ENCODE data around the gene MAP7.

MAP7 gene

GRCh38 chr6:136553166-136553787, 3.1 kb upstream of the MAP7 start:
- H2BK5ac ChIP-seq (ENCODE audit: low read length): no peak overlapping the region
- H3K4me2 ChIP-seq (ENCODE audit: insufficient read depth, low read length, poor library complexity, severe bottlenecking): no peak overlapping the region
- no peak overlapping the region for H3K23ac ChIP-seq (ENCODE audit: low read depth, low read length, poor library complexity)
- H2BK15ac ChIP-seq (ENCODE audit: low read length): no peak overlapping the region
- no peak overlapping the region for H3K18ac ChIP-seq (ENCODE audit: low read length)
- H3K9me3 ChIP-seq (replicated peaks in 1 of 2; ENCODE audit: control insufficient read depth in 2 of 2, insufficient read depth in 1 of 2, low read depth in 1 of 2, low read length in 2 of 2): no peaks in the 10 kb centered on the region
- H2BK12ac ChIP-seq (ENCODE audit: low read length): no peak overlapping the region
- H3K27ac ChIP-seq (replicated peaks; ENCODE audit: low read length): no peak overlapping the region
- no peak overlapping the region for H2AK5ac ChIP-seq (ENCODE audit: low read depth, low read length)
- no peak for DNase-seq (ENCODE audit: low spot score)
- H2BK120ac ChIP-seq (ENCODE audit: low read depth, low read length): no peak overlapping the region
- peaks cover 3 to 65% (median 29%) of the 10 kb centered on the region in 3 experiments for H3K27me3 ChIP-seq (ENCODE audit: control insufficient read depth in 3 of 3, insufficient read depth in 3 of 3, low read depth in 1 of 3, low read length in 3 of 3)
- H4K91ac ChIP-seq (ENCODE audit: low read depth, low read length, poor library complexity): no peak overlapping the region
- H3K4ac ChIP-seq (ENCODE audit: low read length): no peak overlapping the region
- H3K4me1 ChIP-seq (ENCODE audit: control insufficient read depth in 2 of 2, insufficient read depth in 1 of 2, low read depth in 1 of 2, low read length in 2 of 2): peaks cover 4% of the 10 kb centered on the region in 2 donors
- H3K9ac ChIP-seq (ENCODE audit: low read depth, low read length, poor library complexity): no peak overlapping the region
- H3K79me1 ChIP-seq (ENCODE audit: low read depth, low read length): no peaks in the 10 kb centered on the region
- H2AFZ ChIP-seq (ENCODE audit: low read length): no peak overlapping the region
- no peaks in the 10 kb centered on the region for H3K36me3 ChIP-seq (replicated peaks in 1 of 2; ENCODE audit: control insufficient read depth in 2 of 2, insufficient read depth in 2 of 2, low read length in 2 of 2)
- no CpG with 5 or more reads among the region's 5 CpGs for WGBS, 2 donors (ENCODE audit: extremely low coverage in 2 of 2, insufficient read length in 2 of 2, insufficient replicate concordance in 1 of 2)
- no peak overlapping the region for H4K8ac ChIP-seq (ENCODE audit: low read depth, low read length)
- H3K14ac ChIP-seq (ENCODE audit: low read length): no peak overlapping the region
- no peak overlapping the region for H3K4me3 ChIP-seq (ENCODE audit: low read length in 2 of 2)

- no peak overlapping the region for H2BK5ac ChIP-seq (ENCODE audit: low read length)
- H3K9me3 ChIP-seq (replicated peaks in 1 of 2; ENCODE audit: control insufficient read depth in 2 of 2, insufficient read depth in 1 of 2, low read depth in 1 of 2, low read length in 2 of 2): no peaks in the 10 kb centered on the region
- no peak overlapping the region for H2BK12ac ChIP-seq (ENCODE audit: low read length)
- no peak overlapping the region for H4K8ac ChIP-seq (ENCODE audit: low read depth, low read length)
- no peak overlapping the region for H3K23ac ChIP-seq (ENCODE audit: low read depth, low read length, poor library complexity)
- no peak for DNase-seq (ENCODE audit: low spot score)
- H3K36me3 ChIP-seq (replicated peaks in 1 of 2; ENCODE audit: control insufficient read depth in 2 of 2, insufficient read depth in 2 of 2, low read length in 2 of 2): no peaks in the 10 kb centered on the region
- H3K18ac ChIP-seq (ENCODE audit: low read length): no peak overlapping the region
- peaks cover 3 to 64% (median 29%) of the 10 kb centered on the region in 3 experiments for H3K27me3 ChIP-seq (ENCODE audit: control insufficient read depth in 3 of 3, insufficient read depth in 3 of 3, low read depth in 1 of 3, low read length in 3 of 3)
- WGBS, 2 donors (ENCODE audit: extremely low coverage in 2 of 2, insufficient read length in 2 of 2, insufficient replicate concordance in 1 of 2): no CpG with 5 or more reads among the region's 4 CpGs
- H3K27ac ChIP-seq (replicated peaks; ENCODE audit: low read length): no peak overlapping the region
- no peak overlapping the region for H2BK15ac ChIP-seq (ENCODE audit: low read length)
- H3K14ac ChIP-seq (ENCODE audit: low read length): no peak overlapping the region
- no peak overlapping the region for H3K4ac ChIP-seq (ENCODE audit: low read length)
- no peaks in the 10 kb centered on the region for H3K79me1 ChIP-seq (ENCODE audit: low read depth, low read length)
- no peak overlapping the region for H3K4me2 ChIP-seq (ENCODE audit: insufficient read depth, low read length, poor library complexity, severe bottlenecking)
- H4K91ac ChIP-seq (ENCODE audit: low read depth, low read length, poor library complexity): no peak overlapping the region
- H3K9ac ChIP-seq (ENCODE audit: low read depth, low read length, poor library complexity): no peak overlapping the region
- no peak overlapping the region for H2BK120ac ChIP-seq (ENCODE audit: low read depth, low read length)
- no peak overlapping the region for H2AK5ac ChIP-seq (ENCODE audit: low read depth, low read length)
- no peak overlapping the region for H3K4me3 ChIP-seq (ENCODE audit: low read length in 2 of 2)
- H3K4me1 ChIP-seq (ENCODE audit: control insufficient read depth in 2 of 2, insufficient read depth in 1 of 2, low read depth in 1 of 2, low read length in 2 of 2): peaks cover 4% of the 10 kb centered on the region in 2 donors
- no peak overlapping the region for H2AFZ ChIP-seq (ENCODE audit: low read length)
These were observed 1.8 kb upstream of the MAP7 start for GRCh38 chr6:136552054-136552453.

GRCh38 chr6:136551103-136551502, 881 bp upstream of the MAP7 start:
- no peak overlapping the region for H3K4ac ChIP-seq (ENCODE audit: low read length)
- no peak overlapping the region for H3K14ac ChIP-seq (ENCODE audit: low read length)
- no peak overlapping the region for H2BK15ac ChIP-seq (ENCODE audit: low read length)
- H2AK5ac ChIP-seq (ENCODE audit: low read depth, low read length): no peak overlapping the region
- H3K27ac ChIP-seq (replicated peaks; ENCODE audit: low read length): no peak overlapping the region
- no peak overlapping the region for H2BK12ac ChIP-seq (ENCODE audit: low read length)
- peaks cover 4% of the 10 kb centered on the region in 2 donors for H3K4me1 ChIP-seq (ENCODE audit: control insufficient read depth in 2 of 2, insufficient read depth in 1 of 2, low read depth in 1 of 2, low read length in 2 of 2)
- H2BK5ac ChIP-seq (ENCODE audit: low read length): no peak overlapping the region
- no peaks in the 10 kb centered on the region for H3K79me1 ChIP-seq (ENCODE audit: low read depth, low read length)
- no peaks in the 10 kb centered on the region for H3K36me3 ChIP-seq (replicated peaks in 1 of 2; ENCODE audit: control insufficient read depth in 2 of 2, insufficient read depth in 2 of 2, low read length in 2 of 2)
- no peak overlapping the region for H4K91ac ChIP-seq (ENCODE audit: low read depth, low read length, poor library complexity)
- H2BK120ac ChIP-seq (ENCODE audit: low read depth, low read length): no peak overlapping the region
- WGBS, 2 donors (ENCODE audit: extremely low coverage in 2 of 2, insufficient read length in 2 of 2, insufficient replicate concordance in 1 of 2): no CpG with 5 or more reads among the region's 8 CpGs
- H3K18ac ChIP-seq (ENCODE audit: low read length): no peak overlapping the region
- no peak for DNase-seq (ENCODE audit: low spot score)
- no peak overlapping the region for H4K8ac ChIP-seq (ENCODE audit: low read depth, low read length)
- H3K4me3 ChIP-seq (ENCODE audit: low read length in 2 of 2): no peak overlapping the region
- H3K9me3 ChIP-seq (replicated peaks in 1 of 2; ENCODE audit: control insufficient read depth in 2 of 2, insufficient read depth in 1 of 2, low read depth in 1 of 2, low read length in 2 of 2): no peaks in the 10 kb centered on the region
- no peak overlapping the region for H3K4me2 ChIP-seq (ENCODE audit: insufficient read depth, low read length, poor library complexity, severe bottlenecking)
- no peak overlapping the region for H2AFZ ChIP-seq (ENCODE audit: low read length)
- H3K23ac ChIP-seq (ENCODE audit: low read depth, low read length, poor library complexity): no peak overlapping the region
- H3K27me3 ChIP-seq (ENCODE audit: control insufficient read depth in 3 of 3, insufficient read depth in 3 of 3, low read depth in 1 of 3, low read length in 3 of 3): peaks cover 3 to 61% (median 29%) of the 10 kb centered on the region in 3 experiments
- H3K9ac ChIP-seq (ENCODE audit: low read depth, low read length, poor library complexity): no peak overlapping the region

GRCh38 chr6:136550045-136550329, 235 bp downstream of the MAP7 start:
- Histone ChIP-seq H2AFZ (ENCODE audit: low read length) (peak overlapping the region; percentile 95), H3K27ac (replicated peaks; ENCODE audit: low read length) (no peak overlapping the region), H3K4me3 (ENCODE audit: low read length in 2 of 2) (peak overlapping the region; percentile 52 to 94), H2BK5ac (ENCODE audit: low read length) (no peak overlapping the region), H3K79me1 (ENCODE audit: low read depth, low read length) (no peaks in the 10 kb centered on the region), H2BK120ac (ENCODE audit: low read depth, low read length) (no peak overlapping the region), H3K4me1 (ENCODE audit: control insufficient read depth in 2 of 2, insufficient read depth in 1 of 2, low read depth in 1 of 2, low read length in 2 of 2) (peaks cover 4% of the 10 kb centered on the region in 2 donors), H3K27me3 (ENCODE audit: control insufficient read depth in 3 of 3, insufficient read depth in 3 of 3, low read depth in 1 of 3, low read length in 3 of 3) (peaks cover 3 to 60% (median 29%) of the 10 kb centered on the region in 3 experiments), H3K4ac (ENCODE audit: low read length) (no peak overlapping the region), H3K9me3 (replicated peaks in 1 of 2; ENCODE audit: control insufficient read depth in 2 of 2, insufficient read depth in 1 of 2, low read depth in 1 of 2, low read length in 2 of 2) (no peaks in the 10 kb centered on the region), H3K23ac (ENCODE audit: low read depth, low read length, poor library complexity) (peak overlapping the region; percentile 95), H3K9ac (ENCODE audit: low read depth, low read length, poor library complexity) (peak overlapping the region; percentile 39), H4K91ac (ENCODE audit: low read depth, low read length, poor library complexity) (no peak overlapping the region), H4K8ac (ENCODE audit: low read depth, low read length) (no peak overlapping the region), H2BK15ac (ENCODE audit: low read length) (peak overlapping the region; percentile 31), H2AK5ac (ENCODE audit: low read depth, low read length) (no peak overlapping the region), H3K4me2 (ENCODE audit: insufficient read depth, low read length, poor library complexity, severe bottlenecking) (peak overlapping the region; percentile 89), H3K14ac (ENCODE audit: low read length) (no peak overlapping the region), H3K36me3 (replicated peaks in 1 of 2; ENCODE audit: control insufficient read depth in 2 of 2, insufficient read depth in 2 of 2, low read length in 2 of 2) (no peaks in the 10 kb centered on the region), H2BK12ac (ENCODE audit: low read length) (no peak overlapping the region), H3K18ac (ENCODE audit: low read length) (peak overlapping the region; percentile 60)
- no peak for DNase-seq (ENCODE audit: low spot score)
- no CpG with 5 or more reads among the region's 46 CpGs for WGBS, 2 donors (ENCODE audit: extremely low coverage in 2 of 2, insufficient read length in 2 of 2, insufficient replicate concordance in 1 of 2)
